ENCODE measurements around the gene RCOR3.
"Not testable (repeated sequence)": the region's sequence is repeated elsewhere in the genome, so short reads cannot be mapped to it uniquely, and the experiment has no call there.

Gene RCOR3

DNA sequence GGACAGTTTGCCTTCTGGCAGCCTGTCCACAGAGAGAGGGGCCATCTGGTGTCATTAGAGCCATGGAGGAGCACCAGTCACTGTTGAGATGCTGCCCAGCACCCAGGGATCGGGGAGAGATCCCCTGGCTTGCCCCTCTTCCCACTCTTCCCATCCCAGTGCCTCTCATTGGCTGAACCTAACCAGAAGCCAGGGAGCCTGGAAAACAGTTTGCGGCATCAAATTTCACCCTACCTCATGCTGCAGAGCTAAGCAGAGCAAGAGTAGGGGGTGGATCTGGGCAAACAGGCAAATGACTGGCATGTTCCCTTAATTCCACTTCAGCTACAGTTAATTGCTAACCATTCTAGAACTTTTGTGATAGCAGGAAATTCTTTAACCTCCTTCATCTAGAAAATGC lies 86.6 kb downstream of the RCOR3 start:
- Mint-ChIP-seq H3K9me3 (no peaks in the 10 kb centered on the region), H3K27me3 (no peaks in the 10 kb centered on the region), H3K4me3 (no peak overlapping the region), H3K4me1 (ENCODE audit: low read depth in 2 of 2) (peaks cover 48 to 60% of the 10 kb centered on the region in 2 donors), H3K27ac (peak overlapping the region; percentile 20 to 80), H3K36me3 (ENCODE audit: insufficient read depth) (no peaks in the 10 kb centered on the region)
- DNase-seq (no peak), ATAC-seq (replicated peaks) (no peak)

DNA sequence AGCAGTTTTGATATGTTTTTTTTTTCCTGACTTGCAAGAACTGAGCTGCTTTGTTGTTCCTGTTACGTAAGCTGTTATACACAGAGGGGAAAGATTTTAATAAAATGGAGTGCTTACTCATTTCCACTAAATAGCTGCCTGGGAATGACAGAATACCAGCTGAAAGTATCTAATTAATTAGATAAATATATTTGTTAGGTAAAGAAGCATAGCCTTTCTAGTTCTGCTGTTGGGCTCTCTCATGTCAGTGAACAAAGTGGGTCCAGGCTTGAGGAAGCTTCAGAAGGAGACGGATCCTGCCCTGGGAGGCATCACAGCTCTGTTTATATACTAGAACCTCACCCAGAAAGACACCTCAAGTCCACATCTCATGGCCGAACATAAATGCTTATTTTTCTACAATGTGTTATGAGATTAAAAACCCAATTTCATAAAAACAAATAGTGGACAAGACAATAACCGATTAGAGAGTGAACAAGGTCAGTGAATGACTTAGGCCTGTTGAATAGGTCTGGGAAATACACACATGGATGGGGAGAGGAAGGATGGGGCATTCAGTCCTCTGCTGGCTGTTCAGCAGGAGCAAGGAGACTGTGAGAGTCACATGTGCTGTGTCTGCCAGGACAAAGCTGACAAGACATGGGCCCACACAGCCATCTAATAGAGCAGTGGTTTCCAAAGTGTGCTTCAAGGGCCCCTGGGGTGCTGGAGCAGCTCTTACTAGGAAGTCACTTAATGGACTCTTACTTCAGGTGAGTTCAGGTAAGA lies 88.1 kb downstream of the RCOR3 start:
- H3K36me3 Mint-ChIP-seq (ENCODE audit: insufficient read depth): peaks cover 5% of the 10 kb centered on the region
- peaks cover 48 to 60% of the 10 kb centered on the region in 2 donors for H3K4me1 Mint-ChIP-seq (ENCODE audit: low read depth in 2 of 2)
- no peaks in the 10 kb centered on the region for H3K9me3 Mint-ChIP-seq
- no peaks in the 10 kb centered on the region for H3K27me3 Mint-ChIP-seq
- H3K27ac Mint-ChIP-seq: peak overlapping the region; percentile 41 to 77
- ATAC-seq (replicated peaks) (no peak), DNase-seq (no peak)
- H3K4me3 Mint-ChIP-seq: peak overlapping the region in 1 of 2 donors; percentile 22

DNA sequence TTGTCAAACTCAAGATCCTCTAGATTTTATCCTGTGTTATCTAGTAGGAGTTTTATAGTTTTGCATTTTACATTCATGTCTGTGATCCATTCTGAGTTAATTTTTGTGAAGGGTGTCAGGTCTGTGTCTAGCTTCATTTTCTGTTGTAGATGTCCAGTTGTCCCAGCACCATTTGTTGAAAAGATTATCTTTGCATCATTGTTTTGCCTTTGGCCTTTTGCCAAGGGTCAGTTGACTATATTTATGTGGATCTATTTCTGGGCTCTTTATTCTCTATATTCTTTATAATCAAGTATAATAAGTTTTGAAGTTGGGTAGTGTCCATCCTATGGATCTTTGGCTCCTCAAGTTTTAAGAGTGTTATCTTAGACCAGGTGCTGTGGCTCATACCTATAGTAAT lies 89.4 kb downstream of the RCOR3 start:
- H3K4me1 Mint-ChIP-seq (ENCODE audit: low read depth in 2 of 2): peaks cover 48 to 57% of the 10 kb centered on the region in 2 donors
- no peaks in the 10 kb centered on the region for H3K9me3 Mint-ChIP-seq
- ATAC-seq (replicated peaks) (no peak), DNase-seq (no peak)
- H3K27me3 Mint-ChIP-seq: no peaks in the 10 kb centered on the region
- peak overlapping the region in 1 of 2 donors; percentile 77 for H3K27ac Mint-ChIP-seq
- H3K4me3 Mint-ChIP-seq: no peak overlapping the region
- peaks cover 6% of the 10 kb centered on the region for H3K36me3 Mint-ChIP-seq (ENCODE audit: insufficient read depth)

DNA sequence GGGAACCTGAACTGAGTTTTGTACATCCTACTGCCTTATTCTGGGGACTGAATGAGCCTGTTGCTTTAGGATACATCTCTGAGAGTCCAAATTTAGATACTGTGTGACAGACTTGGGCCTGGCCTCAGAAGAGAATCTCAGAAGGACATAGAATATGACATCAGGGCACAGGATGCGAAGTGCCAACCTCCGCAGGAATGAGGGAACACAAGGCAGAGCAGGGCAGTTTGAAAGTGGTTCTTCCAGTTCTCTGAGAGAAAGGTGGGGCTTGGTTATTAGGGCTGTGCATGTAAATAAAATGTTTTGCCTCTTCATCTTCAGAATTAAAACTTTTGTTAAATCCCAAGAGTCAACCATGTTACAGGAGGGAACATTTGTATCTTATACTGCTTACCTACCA lies 90.6 kb downstream of the RCOR3 start:
- Mint-ChIP-seq H3K27ac (peak overlapping the region; percentile 66 to 90), H3K9me3 (no peaks in the 10 kb centered on the region), H3K4me1 (ENCODE audit: low read depth in 2 of 2) (peaks cover 54 to 65% of the 10 kb centered on the region in 2 donors), H3K27me3 (no peaks in the 10 kb centered on the region), H3K36me3 (ENCODE audit: insufficient read depth) (peaks cover 13% of the 10 kb centered on the region), H3K4me3 (no peak overlapping the region)
- ATAC-seq (replicated peaks) (no peak), DNase-seq (no peak)

DNA sequence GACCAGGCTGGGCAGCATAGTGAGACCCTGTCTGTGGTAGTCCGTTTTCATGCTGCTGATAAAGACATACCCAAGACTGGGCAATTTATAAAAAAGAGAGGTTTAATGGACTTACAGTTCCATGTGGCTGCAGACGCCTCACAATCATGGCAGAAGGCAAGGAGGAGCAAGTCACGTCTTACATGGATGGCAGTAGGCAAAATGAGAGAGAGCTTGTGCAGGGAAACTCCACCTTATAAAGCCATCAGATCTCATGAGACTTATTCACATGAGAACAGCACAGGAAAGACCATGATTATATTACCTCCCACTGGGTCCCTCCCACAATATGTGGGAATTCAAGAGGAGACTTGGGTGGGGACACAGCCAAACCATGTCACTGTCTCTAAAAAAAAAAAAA lies 92.9 kb downstream of the RCOR3 start:
- H3K4me3 Mint-ChIP-seq: peak overlapping the region; percentile 73 to 78
- not testable (repeated sequence) for H3K27me3 Mint-ChIP-seq; ATAC-seq (replicated peaks); DNase-seq; H3K9me3 Mint-ChIP-seq
- peaks cover 57 to 67% of the 10 kb centered on the region in 2 donors for H3K4me1 Mint-ChIP-seq (ENCODE audit: low read depth in 2 of 2)
- peak overlapping the region; percentile 90 to 96 for H3K27ac Mint-ChIP-seq
- H3K36me3 Mint-ChIP-seq (ENCODE audit: insufficient read depth): peaks cover 25% of the 10 kb centered on the region

DNA sequence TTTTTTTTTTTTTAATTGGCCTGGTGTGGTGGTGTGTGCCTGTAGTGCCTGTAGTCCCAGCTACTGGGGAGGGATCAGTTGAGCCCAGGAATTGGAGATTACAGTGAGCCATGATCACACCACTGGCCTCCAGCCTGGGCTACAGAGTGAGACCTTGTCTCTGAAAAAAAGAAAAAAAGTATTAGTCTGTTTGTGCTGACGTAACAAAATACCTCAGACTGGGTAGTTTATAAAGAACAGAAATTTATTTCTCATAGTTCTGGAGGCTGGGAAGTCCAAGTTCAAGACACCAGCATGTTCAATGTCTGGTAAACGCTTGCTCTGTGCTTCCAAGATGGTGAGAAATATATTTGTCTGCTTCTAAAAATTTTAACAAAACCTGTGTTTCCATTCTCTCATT lies 93.3 kb downstream of the RCOR3 start:
- peaks cover 25% of the 10 kb centered on the region for H3K36me3 Mint-ChIP-seq (ENCODE audit: insufficient read depth)
- DNase-seq (no peak), ATAC-seq (replicated peaks) (no peak)
- H3K27ac Mint-ChIP-seq: peak overlapping the region; percentile 90 to 96
- H3K4me1 Mint-ChIP-seq (ENCODE audit: low read depth in 2 of 2): peaks cover 53 to 63% of the 10 kb centered on the region in 2 donors
- peak overlapping the region; percentile 73 to 78 for H3K4me3 Mint-ChIP-seq
- no peaks in the 10 kb centered on the region for H3K9me3 Mint-ChIP-seq
- H3K27me3 Mint-ChIP-seq: no peaks in the 10 kb centered on the region

DNA sequence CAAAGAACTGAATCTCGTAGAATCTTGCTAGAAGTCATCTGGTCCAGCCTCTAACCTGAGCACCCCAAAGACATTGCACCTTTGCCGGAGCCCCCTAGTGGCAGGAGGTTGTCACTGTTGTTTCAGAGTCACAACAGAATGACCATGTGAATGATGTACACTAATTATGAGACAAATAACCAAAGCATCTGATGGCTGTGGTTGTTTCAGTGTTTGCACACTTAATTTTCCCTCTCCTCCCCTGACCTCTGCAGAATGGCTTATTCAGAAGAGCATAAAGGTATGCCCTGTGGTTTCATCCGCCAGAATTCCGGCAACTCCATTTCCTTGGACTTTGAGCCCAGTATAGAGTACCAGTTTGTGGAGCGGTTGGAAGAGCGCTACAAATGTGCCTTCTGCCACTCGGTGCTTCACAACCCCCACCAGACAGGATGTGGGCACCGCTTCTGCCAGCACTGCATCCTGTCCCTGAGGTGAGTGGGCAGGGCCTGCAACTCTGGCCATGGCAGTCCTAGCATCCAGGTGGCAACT lies 93.9 kb downstream of the RCOR3 start:
- ATAC-seq (replicated peaks) (peak; percentile 89), DNase-seq (peak; percentile 56 to 64 (median 58))
- Mint-ChIP-seq H3K27me3 (no peaks in the 10 kb centered on the region), H3K36me3 (ENCODE audit: insufficient read depth) (peaks cover 28% of the 10 kb centered on the region), H3K4me3 (peak overlapping the region; percentile 73 to 77), H3K4me1 (ENCODE audit: low read depth in 2 of 2) (peaks cover 52 to 61% of the 10 kb centered on the region in 2 donors), H3K27ac (peak overlapping the region; percentile 90 to 92), H3K9me3 (no peaks in the 10 kb centered on the region)

DNA sequence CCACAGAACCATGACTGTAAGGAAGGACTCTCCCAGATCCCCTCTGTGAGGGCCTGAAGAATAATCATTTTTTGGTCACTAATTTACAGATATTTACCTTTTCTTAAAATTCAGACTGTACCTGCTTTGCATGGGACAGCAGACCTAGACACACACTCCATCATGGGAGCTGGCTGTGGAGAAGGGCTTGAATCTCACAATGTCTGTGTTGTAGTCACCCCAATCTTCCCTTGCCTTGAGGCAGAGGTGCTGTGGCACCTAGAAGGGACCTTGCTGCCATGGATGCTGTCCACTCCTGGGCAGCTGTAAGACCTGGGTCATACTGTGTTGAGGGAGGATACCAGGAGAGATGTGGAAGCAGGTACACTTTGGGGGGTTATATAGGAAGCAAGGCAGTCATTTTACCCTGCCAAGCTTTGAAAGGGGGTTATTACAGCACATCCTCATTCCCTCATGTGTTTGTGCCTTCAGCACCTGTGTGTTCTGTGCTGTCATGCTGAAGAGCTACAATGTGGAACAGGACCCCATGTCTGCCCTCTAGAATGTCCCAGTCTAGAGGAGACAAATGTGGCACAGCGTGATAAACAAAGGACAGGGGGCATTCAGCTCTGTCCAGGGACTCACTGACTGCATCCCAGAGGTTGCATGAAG lies 94.5 kb downstream of the RCOR3 start:
- ATAC-seq (replicated peaks) (peak; percentile 23), DNase-seq (no peak)
- H3K9me3 Mint-ChIP-seq: no peaks in the 10 kb centered on the region
- H3K27me3 Mint-ChIP-seq: no peaks in the 10 kb centered on the region
- H3K36me3 Mint-ChIP-seq (ENCODE audit: insufficient read depth): peaks cover 33% of the 10 kb centered on the region
- H3K4me1 Mint-ChIP-seq (ENCODE audit: low read depth in 2 of 2): peaks cover 52 to 61% of the 10 kb centered on the region in 2 donors
- peak overlapping the region; percentile 90 to 92 for H3K27ac Mint-ChIP-seq
- H3K4me3 Mint-ChIP-seq: peak overlapping the region; percentile 73 to 77

DNA sequence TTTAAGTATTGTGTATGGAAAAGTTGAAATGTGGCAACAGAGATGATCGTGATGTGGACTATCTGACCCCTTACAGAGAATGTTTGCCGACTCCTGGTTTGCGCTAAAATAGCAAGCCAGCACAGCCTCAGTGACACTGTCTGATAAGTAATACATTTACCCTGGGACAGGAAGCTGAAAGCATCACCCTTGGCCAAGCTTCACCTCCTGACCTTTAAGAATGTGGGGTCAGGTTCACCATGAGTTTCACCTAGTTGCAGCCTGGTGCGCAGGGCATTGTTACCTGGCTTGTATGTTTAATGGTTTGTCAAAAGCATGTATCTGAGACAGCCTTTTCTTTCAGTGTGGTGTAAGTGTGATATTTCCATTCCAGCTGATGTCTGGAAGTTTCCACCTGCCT lies 96.7 kb downstream of the RCOR3 start:
- no peaks in the 10 kb centered on the region for H3K27me3 Mint-ChIP-seq
- peaks cover 44 to 56% of the 10 kb centered on the region in 2 donors for H3K4me1 Mint-ChIP-seq (ENCODE audit: low read depth in 2 of 2)
- H3K36me3 Mint-ChIP-seq (ENCODE audit: insufficient read depth): peaks cover 45% of the 10 kb centered on the region
- peak overlapping the region; percentile 90 to 92 for H3K27ac Mint-ChIP-seq
- DNase-seq: no peak
- ATAC-seq (replicated peaks): no peak
- no peaks in the 10 kb centered on the region for H3K9me3 Mint-ChIP-seq
- no peak overlapping the region for H3K4me3 Mint-ChIP-seq

DNA sequence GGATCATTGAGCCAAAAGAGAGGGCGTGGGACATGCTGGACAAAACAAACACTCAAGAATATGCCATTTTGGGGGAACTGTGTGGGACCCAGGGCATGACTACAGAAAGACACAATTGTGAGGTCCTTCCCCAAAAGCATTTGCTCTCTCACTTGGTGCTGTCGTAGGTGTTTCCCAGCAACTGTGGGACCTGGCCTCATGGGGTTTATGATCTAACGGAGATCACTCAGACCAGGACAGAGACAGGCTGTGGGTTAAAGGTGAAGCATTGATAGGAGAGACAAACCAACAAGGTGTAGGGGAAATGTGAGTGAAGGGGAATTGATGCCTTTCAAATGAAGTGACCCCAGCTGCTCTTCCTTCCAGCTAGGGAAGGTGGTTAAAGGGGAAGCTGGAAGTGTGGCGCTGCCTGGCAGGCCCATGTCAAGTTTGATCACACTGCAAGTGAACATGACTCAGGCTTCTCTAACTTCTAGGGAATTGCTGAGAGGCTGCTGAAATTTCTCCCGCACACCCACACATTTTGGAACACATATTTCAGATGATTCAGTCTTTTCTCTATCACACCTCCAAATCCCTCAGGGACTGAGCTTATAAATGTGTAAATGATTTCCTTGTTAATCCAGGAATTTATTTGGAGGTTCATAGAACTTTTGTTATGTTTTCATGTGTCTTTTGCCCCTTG lies 97.7 kb downstream of the RCOR3 start:
- H3K4me1 Mint-ChIP-seq (ENCODE audit: low read depth in 2 of 2): peaks cover 37 to 50% of the 10 kb centered on the region in 2 donors
- H3K9me3 Mint-ChIP-seq: no peaks in the 10 kb centered on the region
- H3K27me3 Mint-ChIP-seq: no peaks in the 10 kb centered on the region
- H3K4me3 Mint-ChIP-seq: no peak overlapping the region
- peak overlapping the region; percentile 90 to 92 for H3K27ac Mint-ChIP-seq
- peaks cover 52% of the 10 kb centered on the region for H3K36me3 Mint-ChIP-seq (ENCODE audit: insufficient read depth)
- no peak for ATAC-seq (replicated peaks)
- DNase-seq: no peak

DNA sequence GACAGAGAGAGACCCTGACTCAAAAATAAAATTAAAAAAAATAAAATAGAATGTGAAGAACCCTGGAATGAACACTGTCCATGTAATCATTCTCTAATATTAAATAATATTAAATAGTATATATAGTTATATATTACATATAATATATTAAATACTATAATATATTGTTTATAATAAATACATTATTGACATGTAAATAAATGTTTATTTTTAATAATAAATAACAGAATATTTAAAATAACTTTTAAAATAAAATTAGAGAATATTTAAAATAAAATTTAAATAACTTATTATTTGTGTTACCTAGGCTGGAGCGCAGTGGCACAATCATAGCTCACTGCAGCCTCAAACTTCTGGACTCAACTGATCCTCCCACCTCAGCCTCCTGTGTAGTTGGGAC lies 99.5 kb downstream of the RCOR3 start:
- Mint-ChIP-seq H3K36me3 (ENCODE audit: insufficient read depth) (peaks cover 61% of the 10 kb centered on the region), H3K27ac (no peak overlapping the region), H3K27me3 (no peaks in the 10 kb centered on the region), H3K4me3 (no peak overlapping the region), H3K4me1 (ENCODE audit: low read depth in 2 of 2) (peaks cover 23 to 36% of the 10 kb centered on the region in 2 donors), H3K9me3 (no peaks in the 10 kb centered on the region)
- DNase-seq (no peak), ATAC-seq (replicated peaks) (no peak)

DNA sequence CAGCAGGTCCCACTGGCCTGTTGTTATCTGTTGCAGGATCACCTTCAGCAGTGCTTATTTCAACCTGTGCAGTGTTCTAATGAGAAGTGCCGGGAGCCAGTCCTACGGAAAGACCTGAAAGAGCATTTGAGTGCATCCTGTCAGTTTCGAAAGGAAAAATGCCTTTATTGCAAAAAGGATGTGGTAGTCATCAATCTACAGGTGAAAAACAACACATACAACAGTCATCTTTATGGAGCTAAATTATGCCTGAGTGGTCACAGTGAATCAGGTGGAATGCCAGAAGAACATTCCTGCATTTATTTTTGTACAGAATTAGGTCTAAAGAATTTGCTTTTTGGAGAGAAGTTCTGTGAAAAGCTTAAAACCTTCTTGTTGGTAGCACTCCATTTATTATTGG lies 100.7 kb downstream of the RCOR3 start:
- peak overlapping the region; percentile 5 to 89 for H3K27ac Mint-ChIP-seq
- DNase-seq: no peak
- H3K4me1 Mint-ChIP-seq (ENCODE audit: low read depth in 2 of 2): peaks cover 12 to 24% of the 10 kb centered on the region in 2 donors
- H3K36me3 Mint-ChIP-seq (ENCODE audit: insufficient read depth): peaks cover 63% of the 10 kb centered on the region
- ATAC-seq (replicated peaks): no peak
- H3K9me3 Mint-ChIP-seq: no peaks in the 10 kb centered on the region
- H3K4me3 Mint-ChIP-seq: no peak overlapping the region
- no peaks in the 10 kb centered on the region for H3K27me3 Mint-ChIP-seq

DNA sequence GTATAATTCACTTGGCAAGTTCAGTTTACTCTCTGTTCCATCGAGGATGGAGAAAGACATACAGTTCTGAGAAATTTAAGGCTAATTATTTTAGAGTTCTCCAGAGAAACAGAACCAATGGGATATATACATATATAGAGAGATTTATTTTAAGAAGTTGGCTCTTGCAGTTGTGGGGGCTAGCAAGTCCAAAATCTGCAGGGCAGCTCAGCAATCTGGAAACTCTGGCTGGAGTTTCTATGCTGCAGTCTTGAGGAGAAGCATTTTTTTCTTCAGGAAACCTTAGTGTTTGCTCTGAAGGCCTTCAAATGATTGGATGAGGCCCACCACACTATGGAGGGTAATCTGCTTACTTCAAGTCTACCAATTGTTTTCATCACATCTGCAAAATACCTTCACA lies 102.0 kb downstream of the RCOR3 start:
- no peaks in the 10 kb centered on the region for H3K27me3 Mint-ChIP-seq
- peaks cover 8 to 16% of the 10 kb centered on the region in 2 donors for H3K4me1 Mint-ChIP-seq (ENCODE audit: low read depth in 2 of 2)
- H3K4me3 Mint-ChIP-seq: no peak overlapping the region
- H3K36me3 Mint-ChIP-seq (ENCODE audit: insufficient read depth): peaks cover 60% of the 10 kb centered on the region
- no peak overlapping the region for H3K27ac Mint-ChIP-seq
- DNase-seq (no peak), ATAC-seq (replicated peaks) (no peak)
- H3K9me3 Mint-ChIP-seq: no peaks in the 10 kb centered on the region
